A673 (cell line): Measurements from ENCODE around the gene APOA4. TPM values are rescaled to one million over a fixed set of nuclear protein-coding genes. Genes with fewer than 3 reads are reported as not detected.

Experiments used
- BruUV-seq: library from RNA; stranded (reverse); fragments of 400-500 nt; replicated peaks from 2 replicates; lab custom pipeline; 2021; lab: Mats Ljungman, UMichigan
- CTCF ChIA-PET: fragments of 300-600 bp; sonication (Branson Sonifier 250); formaldehyde crosslinking; loops from one replicate; lab custom pipeline; 2022; ENCODE audit warnings: antibody characterized with exemption; lab: Charles Lee
- POLR2A ChIA-PET: fragments of 300-600 bp; sonication (Branson Sonifier 250); formaldehyde crosslinking; loops from one replicate; lab custom pipeline; 2022; ENCODE audit warnings: antibody characterized with exemption; ENCODE audit not compliant: low non-redundant PET; lab: Charles Lee
- DNase-seq: peaks from one replicate; pipeline ENCODE4 v3.0.0-alpha.2; 2015; ENCODE audit warnings: low spot score
- H3K27ac ChIP-seq: fragments of 200-600 bp; sonication (generic); 2 replicates; pipeline ENCODE4 v1.5.1; 2016; ENCODE audit warnings: mixed run types, low read depth, mild to moderate bottlenecking, mixed read lengths, antibody characterized with exemption, low read length; ENCODE audit not compliant: poor library complexity, severe bottlenecking
- H3K27me3 ChIP-seq: fragments of 200-600 bp; sonication (generic); replicated peaks from 2 replicates; pipeline ENCODE4 v1.6.1; 2017; ENCODE audit warnings: mixed run types, low read depth, mild to moderate bottlenecking, mixed read lengths, antibody characterized with exemption, low read length; ENCODE audit not compliant: insufficient read depth, poor library complexity
- H3K36me3 ChIP-seq: fragments of 200-600 bp; sonication (generic); 2 replicates; pipeline ENCODE4 v1.6.1; 2016; ENCODE audit warnings: mixed run types, mild to moderate bottlenecking, mixed read lengths, antibody characterized with exemption, low read length; ENCODE audit not compliant: insufficient read depth, poor library complexity, severe bottlenecking
- H3K4me1 ChIP-seq: fragments of 200-600 bp; sonication (generic); 2 replicates; pipeline ENCODE4 v1.6.1; 2017; ENCODE audit warnings: mixed run types, mild to moderate bottlenecking, mixed read lengths, antibody characterized with exemption, low read length; ENCODE audit not compliant: insufficient read depth, poor library complexity, severe bottlenecking
- H3K4me3 ChIP-seq: fragments of 200-600 bp; sonication (generic); 2 replicates; pipeline ENCODE4 v1.5.1; 2016; ENCODE audit warnings: low read depth, mixed run types, mild to moderate bottlenecking, mixed read lengths, low read length; ENCODE audit not compliant: poor library complexity, severe bottlenecking
- H3K9me3 ChIP-seq: fragments of 200-600 bp; sonication (generic); 2 replicates; pipeline ENCODE4 v1.6.1; 2016; ENCODE audit warnings: mixed run types, low read depth, mild to moderate bottlenecking, mixed read lengths, antibody characterized with exemption, low read length; ENCODE audit not compliant: poor library complexity, severe bottlenecking
- CTCF ChIP-seq: fragments of 300-800, 200-600 bp; sonication (generic); conservative IDR thresholded peaks from 2 replicates; pipeline ENCODE4 v1.5.1; 2017; ENCODE audit warnings: low read depth, mild to moderate bottlenecking, antibody characterized with exemption, low read length, moderate library complexity, mixed read lengths
- EZH2 ChIP-seq: fragments of 200-600 bp; sonication (generic); IDR thresholded peaks from 2 replicates; pipeline ENCODE4 v1.6.1; 2017; ENCODE audit warnings: borderline replicate concordance, low read depth, mild to moderate bottlenecking, mixed read lengths, antibody characterized with exemption, low read length; ENCODE audit not compliant: poor library complexity, severe bottlenecking
- intact Hi-C: fragments of 100-400 bp; cut with micrococcal nuclease; formaldehyde crosslinking; loops from one replicate; pipeline ENCODE4 v1.10.0; 2022; ENCODE audit not compliant: unreplicated experiment
- total RNA-seq: library from RNA; stranded (reverse); gene quantifications from 2 replicates; pipeline ENCODE4 v1.2.3, GENCODE V29; 2021

APOA4 gene
- total RNA-seq, 1 experiment from 2014 or later = not detected

GRCh38 chr11:116788975-116789374 is 34.1 kb downstream of the APOA4 start:
- no peak overlapping the region for H3K27ac ChIP-seq
- CTCF ChIA-PET = no interaction called here
- peaks cover 27% of the 10 kb centered on the region for H3K36me3 ChIP-seq
- BruUV-seq = no TSS peak
- no peak for DNase-seq
- intact Hi-C loops = no loop called here
- POLR2A ChIA-PET = no interaction called here
- H3K27me3 ChIP-seq = no peaks in the 10 kb centered on the region
- no peaks in the 10 kb centered on the region for H3K9me3 ChIP-seq
- peaks cover 4% of the 10 kb centered on the region for H3K4me1 ChIP-seq
- TF ChIP-seq EZH2 = no peak
- no peak for TF ChIP-seq CTCF
- no peak overlapping the region for H3K4me3 ChIP-seq

- intact Hi-C loops = no loop called here
- Histone ChIP-seq H3K27me3 (no peaks in the 10 kb centered on the region), H3K27ac (peak overlapping the region; percentile 79), H3K36me3 (peaks cover 30% of the 10 kb centered on the region), H3K4me1 (peaks cover 4% of the 10 kb centered on the region), H3K9me3 (no peaks in the 10 kb centered on the region), H3K4me3 (peak overlapping the region; percentile 94)
- ChIA-PET CTCF (interaction anchor here (2.1 kb wide), 1 partner anchor 48 kb away, joined by 9 read pairs; no protein-coding TSS in a partner anchor), POLR2A (interaction anchor here (1.0 kb wide), 1 partner anchor 309 kb away, joined by 3 read pairs; the partner anchor contains the start of gene SIK3)
- no TSS peak for BruUV-seq
- no peak for DNase-seq
- TF ChIP-seq EZH2 = no peak
- no peak for TF ChIP-seq CTCF
These were observed 34.6 kb downstream of the APOA4 start for GRCh38 chr11:116788534-116788933.

- intact Hi-C loops = no loop called here
- H3K27ac ChIP-seq = peak within 1 kb of the TSS; percentile 79
These were observed 35.2 kb downstream of the APOA4 start, which contains the start of gene ZPR1 for GRCh38 chr11:116787786-116788486. ZPR1 (minus strand) TSS chr11:116788023; CDS start chr11:116787990, 33 bp downstream.

More at GRCh38 chr11:116787786-116788486, 35.2 kb downstream of the APOA4 start, which contains the start of gene ZPR1:
- no peaks in the 10 kb centered on the region for H3K9me3 ChIP-seq
- TSS peak; percentile 97 for BruUV-seq
- peak within 1 kb of the TSS; percentile 94 for H3K4me3 ChIP-seq
- POLR2A ChIA-PET = interaction anchor here (0.7 to 1.0 kb wide), 2 partner anchors 310 to 332 kb away, joined by 3 read pairs; partner anchors contain the start of gene SIK3
- TF ChIP-seq CTCF (no peak), EZH2 (no peak)
- peak; percentile 84 for DNase-seq
- peaks cover 36% of the 10 kb centered on the region for H3K36me3 ChIP-seq
- peaks cover 4% of the 10 kb centered on the region for H3K4me1 ChIP-seq
- H3K27me3 ChIP-seq = no peaks in the 10 kb centered on the region
- CTCF ChIA-PET = interaction anchor here (2.1 kb wide), 1 partner anchor 48 kb away, joined by 9 read pairs; no protein-coding TSS in a partner anchor
